ENCODE data around the gene SLC4A1.

DNA sequence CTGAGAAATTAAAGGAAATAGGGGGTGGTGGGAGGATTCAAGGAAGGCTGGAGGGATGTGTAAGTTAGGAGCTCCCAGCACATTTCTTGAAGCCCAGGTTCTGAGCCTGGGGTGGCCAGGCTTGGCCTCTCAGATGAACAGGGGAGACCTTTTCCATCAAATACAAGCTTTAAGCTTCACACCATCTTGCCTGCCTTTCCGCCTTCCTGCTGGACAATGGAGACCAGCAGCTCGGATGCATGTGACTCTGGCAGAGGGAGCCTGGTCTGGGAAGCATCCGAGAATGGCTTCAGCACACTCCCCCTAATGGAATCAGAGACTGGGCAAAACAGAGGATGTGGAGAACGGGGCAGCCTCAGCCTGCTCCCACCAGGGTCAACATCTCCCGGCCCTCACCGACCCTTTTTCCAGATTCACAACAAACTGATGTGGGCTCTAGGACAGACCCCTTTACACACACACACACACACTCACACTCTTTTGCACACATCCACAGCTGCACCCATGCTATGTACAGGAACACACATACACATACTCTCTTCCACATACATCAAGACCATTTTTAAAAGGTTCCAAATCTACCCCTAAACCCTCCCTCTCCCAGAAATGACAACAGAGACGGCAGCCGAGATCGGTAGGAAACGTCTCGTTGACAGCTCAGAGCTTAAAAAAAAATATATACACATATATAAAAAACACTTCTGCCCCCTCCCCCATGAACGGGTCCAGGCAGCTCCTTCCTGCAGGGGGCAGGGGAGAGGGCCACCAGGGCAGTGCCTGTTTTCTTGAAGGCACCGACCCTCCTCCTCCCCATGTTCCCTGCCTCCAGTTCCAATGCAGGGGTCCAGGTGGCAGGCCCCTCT is 61.7 kb downstream of the SLC4A1 start:
- TF ChIP-seq, protein P1, sequence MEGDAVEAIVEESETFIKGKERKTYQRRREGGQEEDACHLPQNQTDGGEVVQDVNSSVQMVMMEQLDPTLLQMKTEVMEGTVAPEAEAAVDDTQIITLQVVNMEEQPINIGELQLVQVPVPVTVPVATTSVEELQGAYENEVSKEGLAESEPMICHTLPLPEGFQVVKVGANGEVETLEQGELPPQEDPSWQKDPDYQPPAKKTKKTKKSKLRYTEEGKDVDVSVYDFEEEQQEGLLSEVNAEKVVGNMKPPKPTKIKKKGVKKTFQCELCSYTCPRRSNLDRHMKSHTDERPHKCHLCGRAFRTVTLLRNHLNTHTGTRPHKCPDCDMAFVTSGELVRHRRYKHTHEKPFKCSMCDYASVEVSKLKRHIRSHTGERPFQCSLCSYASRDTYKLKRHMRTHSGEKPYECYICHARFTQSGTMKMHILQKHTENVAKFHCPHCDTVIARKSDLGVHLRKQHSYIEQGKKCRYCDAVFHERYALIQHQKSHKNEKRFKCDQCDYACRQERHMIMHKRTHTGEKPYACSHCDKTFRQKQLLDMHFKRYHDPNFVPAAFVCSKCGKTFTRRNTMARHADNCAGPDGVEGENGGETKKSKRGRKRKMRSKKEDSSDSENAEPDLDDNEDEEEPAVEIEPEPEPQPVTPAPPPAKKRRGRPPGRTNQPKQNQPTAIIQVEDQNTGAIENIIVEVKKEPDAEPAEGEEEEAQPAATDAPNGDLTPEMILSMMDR (optimal IDR thresholded peaks at IDR 0.05 in 1 of 3, IDR thresholded peaks at IDR 0.05 in 1 of 3, conservative IDR thresholded peaks at IDR 0.05 in 1 of 3; ENCODE audit: extremely low read depth in 1 of 3, insufficient read depth in 2 of 3, low read length in 3 of 3) = peak in 2 of 3 experiments; percentile 7 to 18
- TF ChIP-seq EZH2 (IDR thresholded peaks at IDR 0.05; ENCODE audit: low read length) = no peak

Data from keratinocyte (primary cell).